HepG2 (cell line): Measurements from ENCODE around the gene CORO1A. TPM values are rescaled to one million over a fixed set of nuclear protein-coding genes. Genes with fewer than 3 reads are reported as not detected.

Source experiments
- BRF2 ChIP-seq: sonication (generic); formaldehyde crosslinking; IDR thresholded peaks from 2 replicates; pipeline ENCODE4 v1.8.1; 2022; ENCODE audit warnings: mild to moderate bottlenecking, missing genetic modification reagents
- CREBL2 ChIP-seq: sonication (generic); formaldehyde crosslinking; IDR thresholded peaks from 2 replicates; pipeline ENCODE4 v1.8.1; 2023; ENCODE audit warnings: missing genetic modification reagents, mild to moderate bottlenecking, borderline replicate concordance
- FOXK2 ChIP-seq: fragments of 450-650 bp; IDR thresholded peaks from 2 replicates; pipeline ENCODE4 v1.6.1; 2016
- KLF6 ChIP-seq: IDR thresholded peaks from 2 replicates; pipeline ENCODE4 v1.8.0; 2016; ENCODE audit warnings: missing biosample characterization, missing genetic modification reagents
- NCOA2 ChIP-seq: sonication (generic); formaldehyde crosslinking; IDR thresholded peaks from 2 replicates; pipeline ENCODE4 v1.8.0; 2022; ENCODE audit warnings: inconsistent platforms
- NR2F1 ChIP-seq, 2 experiments: fragments of 450-650 bp in 1 of 2; formaldehyde crosslinking in 1 of 2; IDR thresholded peaks; 2 replicates each; pipeline versions ENCODE4 v1.5.0 to v1.6.1; 2016 to 2020; ENCODE audit warnings: mild to moderate bottlenecking in 1 of 2, missing compliant biosample characterization in 1 of 2, missing genetic modification reagents in 1 of 2, moderate library complexity in 1 of 2
- PRPF4 ChIP-seq: fragments of 200-400 bp; formaldehyde crosslinking; IDR thresholded peaks from 2 replicates; pipeline ENCODE4 v1.6.1; 2016; ENCODE audit warnings: low read length, low read depth; ENCODE audit not compliant: poor library complexity, severe bottlenecking
- RCOR2 ChIP-seq: IDR thresholded peaks from 2 replicates; pipeline ENCODE4 v1.6.1; 2016; ENCODE audit warnings: missing biosample characterization, missing genetic modification reagents
- THRA ChIP-seq: sonication (generic); formaldehyde crosslinking; IDR thresholded peaks from 2 replicates; pipeline ENCODE4 v1.4.0; 2020; ENCODE audit warnings: missing genetic modification reagents, borderline replicate concordance
- ZBTB2 ChIP-seq: sonication (generic); formaldehyde crosslinking; IDR thresholded peaks from 2 replicates; pipeline ENCODE4 v1.8.0; 2022; ENCODE audit warnings: low read depth, missing genetic modification reagents
- ZNF142 ChIP-seq: sonication (generic); formaldehyde crosslinking; IDR thresholded peaks from 2 replicates; pipeline ENCODE4 v1.4.0; 2020; ENCODE audit warnings: missing genetic modification reagents
- ZNF280B ChIP-seq: sonication (generic); formaldehyde crosslinking; IDR thresholded peaks from 2 replicates; pipeline ENCODE4 v1.5.0; 2020; ENCODE audit warnings: missing genetic modification reagents, mild to moderate bottlenecking, borderline replicate concordance
- ZNF354B ChIP-seq: sonication (generic); formaldehyde crosslinking; IDR thresholded peaks from 2 replicates; pipeline ENCODE4 v1.8.0; 2022; ENCODE audit warnings: mild to moderate bottlenecking, missing genetic modification reagents
- ZNF607 ChIP-seq: sonication (generic); formaldehyde crosslinking; IDR thresholded peaks from 2 replicates; pipeline ENCODE4 v1.5.1; 2020; ENCODE audit warnings: missing genetic modification reagents, mild to moderate bottlenecking, borderline replicate concordance
- ZNF644 ChIP-seq: IDR thresholded peaks from 2 replicates; pipeline ENCODE4 v1.6.1; 2016; ENCODE audit warnings: low read depth
- ZNF816 ChIP-seq: sonication (generic); formaldehyde crosslinking; IDR thresholded peaks from 2 replicates; pipeline ENCODE4 v1.8.0; 2022; ENCODE audit warnings: missing genetic modification reagents, mild to moderate bottlenecking, borderline replicate concordance
- polyA plus RNA-seq, 8 experiments: library from polyadenylated mRNA; depleted of rRNA in 3 of 8; stranded (reverse) in 7 of 8; unstranded in 1 of 8; fragments of >200 nt; fragmentation: Illumina TruSeq in 4 of 8; extraction: Trizol in 4 of 8; gene quantifications; 2 replicates each; pipeline versions ENCODE4 v1.2.1 to v1.2.3, GENCODE V29; 2011 to 2016; ENCODE audit warnings: low read depth in 4 of 8, missing spikeins in 1 of 8, mixed read lengths in 1 of 8; ENCODE audit not compliant: insufficient read depth in 1 of 8
- total RNA-seq, 5 experiments: library from RNA; depleted of rRNA; stranded (reverse); fragments of >200 nt; fragmentation: Illumina TruSeq; extraction: Trizol; gene quantifications; 2 replicates each; pipeline ENCODE4 v1.2.3, GENCODE V29; 2016; ENCODE audit warnings: low read depth in 1 of 5

The CORO1A gene
- total and polyA plus RNA-seq, 2 of the 13 experiments (the other 11 are each of a cell fraction or from before 2014, with no cell fraction given): 6.5 to 12.9 TPM

GRCh38 chr16:30139583-30140481 is 43.6 kb upstream of the CORO1A start (continued):
- TF ChIP-seq CREBL2 (CRISPR knock-in tag) (no peak), NR2F1 (CRISPR knock-in tag; IDR thresholded peaks at IDR 0.05) (peak; percentile 57 to 84), ZNF607 (CRISPR knock-in tag) (0 out of 2 replicates have a peak, but pooled peaks have one; percentile 49), KLF6 (CRISPR knock-in tag) (peak; percentile 83), ZNF644 (peak; percentile 85; the same call in 1 of the 2 replicates), ZNF280B (CRISPR knock-in tag) (no peak), ZBTB2 (CRISPR knock-in tag) (peak; percentile 58; the same call in 1 of the 2 replicates), PRPF4 (no peak), ZNF142 (0 out of 2 replicates have a peak, but pooled peaks have one; percentile 7), NCOA2 (CRISPR knock-in tag) (peak; percentile 92), THRA (CRISPR knock-in tag) (peak; percentile 72; the same call in 1 of the 2 replicates), RCOR2 (CRISPR knock-in tag) (peak; percentile 74), BRF2 (CRISPR knock-in tag) (no peak), ZNF354B (no peak), ZNF816 (peak; percentile 20; the same call in 1 of the 2 replicates), FOXK2 (peak; percentile 99)
